MCF 10A (cell line): ENCODE results near the gene CDHR3. TPM values are rescaled to one million over a fixed set of nuclear protein-coding genes. Genes with fewer than 3 reads are reported as not detected.
A peak's percentile ranks its signal among the peaks of the same experiment; 100 is the strongest.

Source experiments
- BruUV-seq: library from RNA; stranded (reverse); fragments of 400-500 nt; replicated peaks from 2 replicates; lab custom pipeline; 2021; lab: Mats Ljungman, UMichigan
- CTCF ChIA-PET: fragments of 300-600 bp; sonication (Branson Sonifier 250); formaldehyde crosslinking; extraction: SDS; loops from one replicate; lab custom pipeline; 2021; ENCODE audit warnings: antibody characterized with exemption, inconsistent platforms; lab: Yijun Ruan, JAX
- POLR2A ChIA-PET: fragments of 300-600, 350-650 bp; sonication (Branson Sonifier 250); formaldehyde crosslinking; extraction: SDS; loops from one replicate; lab custom pipeline; 2020; ENCODE audit warnings: antibody characterized with exemption, inconsistent platforms; lab: Yijun Ruan, JAX
- DNase-seq: peaks from one replicate; pipeline ENCODE4 v3.0.0-alpha.2; 2018; ENCODE audit not compliant: unreplicated experiment
- H3K27ac Mint-ChIP-seq: one replicate; pipeline ENCODE4 v1.8.0; 2022; ENCODE audit warnings: mild to moderate bottlenecking, low read depth, mixed read lengths; ENCODE audit not compliant: unreplicated experiment
- H3K27me3 Mint-ChIP-seq: one replicate; pipeline ENCODE4 v1.8.0; 2022; ENCODE audit warnings: mixed read lengths; ENCODE audit not compliant: insufficient read depth, unreplicated experiment
- H3K36me3 Mint-ChIP-seq: one replicate; pipeline ENCODE4 v1.8.0; 2022; ENCODE audit warnings: mild to moderate bottlenecking, moderate library complexity, mixed read lengths; ENCODE audit not compliant: insufficient read depth, unreplicated experiment
- H3K4me1 Mint-ChIP-seq: one replicate; pipeline ENCODE4 v1.8.0; 2022; ENCODE audit warnings: mixed read lengths; ENCODE audit not compliant: insufficient read depth, unreplicated experiment
- H3K4me3 Mint-ChIP-seq: one replicate; pipeline ENCODE4 v1.8.0; 2022; ENCODE audit warnings: mild to moderate bottlenecking, moderate library complexity, mixed read lengths; ENCODE audit not compliant: unreplicated experiment
- H3K9me3 Mint-ChIP-seq: one replicate; pipeline ENCODE4 v1.8.0; 2022; ENCODE audit warnings: mixed read lengths; ENCODE audit not compliant: unreplicated experiment
- intact Hi-C: fragments of 100-400 bp; cut with micrococcal nuclease; formaldehyde crosslinking; loops from 2 replicates; pipeline ENCODE4 v1.14.1; 2022
- total RNA-seq: library from RNA; stranded (reverse); gene quantifications from 2 replicates; pipeline ENCODE4 v1.2.3, GENCODE V29; 2022
- TF ChIP-seq, protein P1 (sequence below): fragments of 200-600 bp; IDR thresholded peaks from one replicate; pipeline ENCODE4 v1.8.0; 2022; ENCODE audit warnings: antibody characterized with exemption, mild to moderate bottlenecking; ENCODE audit not compliant: unreplicated experiment

Gene CDHR3
- total RNA-seq, 1 experiment from 2014 or later: 0.19 TPM

DNA sequence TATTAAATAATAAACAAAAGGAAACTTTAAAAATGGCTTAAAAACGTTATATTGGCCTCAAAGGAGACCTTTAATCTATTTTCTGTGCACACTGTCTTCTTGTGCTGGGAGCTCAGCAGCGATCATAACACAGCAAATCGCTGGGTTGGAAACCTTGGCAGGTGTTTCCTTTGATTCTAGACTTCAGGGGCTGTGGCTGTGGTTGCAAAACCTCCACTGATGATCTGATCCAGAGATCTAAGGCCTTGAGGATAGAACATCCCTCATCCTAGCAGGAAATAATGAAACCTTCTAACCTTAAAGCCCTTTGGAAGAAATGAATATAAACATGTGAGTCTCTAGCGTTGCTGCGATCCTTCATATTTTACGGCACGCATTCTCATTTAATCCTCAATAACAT lies 29.8 kb downstream of the CDHR3 start:
- TF ChIP-seq, protein P1, sequence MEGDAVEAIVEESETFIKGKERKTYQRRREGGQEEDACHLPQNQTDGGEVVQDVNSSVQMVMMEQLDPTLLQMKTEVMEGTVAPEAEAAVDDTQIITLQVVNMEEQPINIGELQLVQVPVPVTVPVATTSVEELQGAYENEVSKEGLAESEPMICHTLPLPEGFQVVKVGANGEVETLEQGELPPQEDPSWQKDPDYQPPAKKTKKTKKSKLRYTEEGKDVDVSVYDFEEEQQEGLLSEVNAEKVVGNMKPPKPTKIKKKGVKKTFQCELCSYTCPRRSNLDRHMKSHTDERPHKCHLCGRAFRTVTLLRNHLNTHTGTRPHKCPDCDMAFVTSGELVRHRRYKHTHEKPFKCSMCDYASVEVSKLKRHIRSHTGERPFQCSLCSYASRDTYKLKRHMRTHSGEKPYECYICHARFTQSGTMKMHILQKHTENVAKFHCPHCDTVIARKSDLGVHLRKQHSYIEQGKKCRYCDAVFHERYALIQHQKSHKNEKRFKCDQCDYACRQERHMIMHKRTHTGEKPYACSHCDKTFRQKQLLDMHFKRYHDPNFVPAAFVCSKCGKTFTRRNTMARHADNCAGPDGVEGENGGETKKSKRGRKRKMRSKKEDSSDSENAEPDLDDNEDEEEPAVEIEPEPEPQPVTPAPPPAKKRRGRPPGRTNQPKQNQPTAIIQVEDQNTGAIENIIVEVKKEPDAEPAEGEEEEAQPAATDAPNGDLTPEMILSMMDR: no peak
- no peak for DNase-seq
- Mint-ChIP-seq H3K9me3 (no peaks in the 10 kb centered on the region), H3K36me3 (no peaks in the 10 kb centered on the region), H3K4me1 (no peaks in the 10 kb centered on the region), H3K4me3 (no peak overlapping the region), H3K27me3 (peaks cover 50% of the 10 kb centered on the region), H3K27ac (no peak overlapping the region)
- BruUV-seq: no TSS peak
- ChIA-PET POLR2A (interaction anchor here (0.7 kb wide), 1 partner anchor 103 kb away, joined by 3 read pairs; no protein-coding TSS in a partner anchor), CTCF (no interaction called here)
- intact Hi-C loops: no loop called here

DNA sequence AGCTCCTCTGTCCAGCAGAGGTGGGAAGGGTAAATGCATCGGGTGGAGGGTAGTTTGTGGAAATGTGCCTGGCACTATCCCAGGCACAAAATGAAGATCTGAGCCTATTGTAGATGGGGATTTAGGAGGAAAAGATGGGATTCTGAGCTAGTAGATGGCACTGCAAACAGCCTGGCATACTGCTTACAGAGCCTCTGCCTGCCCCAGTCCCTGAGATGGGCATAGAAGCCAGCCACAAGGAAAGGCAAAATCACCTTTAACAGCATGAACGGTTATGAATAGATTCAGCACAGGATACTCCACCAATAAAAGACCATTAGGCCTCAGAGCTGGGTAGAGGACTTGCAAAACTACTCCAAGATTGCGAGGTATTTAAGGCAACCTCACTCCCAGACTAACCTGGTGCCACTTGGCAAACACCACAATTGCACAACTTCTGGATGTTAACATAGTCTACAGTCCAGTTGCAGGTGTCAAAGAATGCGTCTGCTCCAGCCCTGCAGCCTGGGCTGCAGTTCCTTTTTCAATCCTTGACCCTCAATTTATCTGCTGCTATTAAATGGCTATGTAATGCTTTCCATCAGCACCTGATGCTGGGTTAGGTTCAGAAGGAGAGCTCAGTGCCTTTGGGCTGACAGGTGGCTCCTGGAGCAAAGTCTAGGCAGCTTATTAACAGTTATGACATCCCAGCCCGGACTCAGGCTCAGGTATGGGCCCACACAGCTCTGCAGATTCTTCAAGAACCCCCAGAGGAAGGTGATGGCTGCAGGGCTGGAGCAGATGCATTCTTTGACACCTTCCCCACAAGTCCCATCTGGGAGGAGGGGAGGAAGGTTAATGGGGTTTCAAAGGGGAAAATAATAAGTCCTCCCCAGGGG lies 34.0 kb downstream of the CDHR3 start:
- TF ChIP-seq, protein P1: no peak
- Mint-ChIP-seq H3K27me3 (peaks cover 20% of the 10 kb centered on the region), H3K36me3 (no peaks in the 10 kb centered on the region), H3K4me1 (no peaks in the 10 kb centered on the region), H3K4me3 (no peak overlapping the region), H3K9me3 (no peaks in the 10 kb centered on the region), H3K27ac (no peak overlapping the region)
- CTCF ChIA-PET: interaction anchor here (0.6 to 2.0 kb wide), 9 partner anchors 9 to 340 kb away, joined by 3 to 9 read pairs (median 3); no protein-coding TSS in a partner anchor
- intact Hi-C loops: no loop called here
- POLR2A ChIA-PET: no interaction called here
- no TSS peak for BruUV-seq
- DNase-seq: peak; percentile 49

DNA sequence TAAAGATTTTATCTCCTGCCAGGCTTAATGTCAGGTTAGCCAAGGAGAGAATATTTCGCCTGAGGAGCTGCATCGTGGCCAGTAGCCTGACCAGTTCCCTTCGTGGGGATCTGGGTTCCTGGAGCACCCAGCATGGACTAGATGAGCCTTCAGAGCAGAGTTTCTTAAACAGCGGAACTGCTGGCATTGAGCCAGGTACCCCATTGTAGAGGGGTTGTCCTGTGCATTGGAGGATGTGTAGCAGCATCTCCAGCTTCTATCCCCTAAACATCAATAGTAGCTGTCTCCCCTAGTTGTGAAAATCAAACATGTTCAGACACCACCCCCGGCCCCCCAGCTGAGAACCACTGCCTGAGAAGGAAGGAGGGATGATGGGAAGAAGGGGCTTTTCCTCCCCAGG lies 36.2 kb downstream of the CDHR3 start:
- intact Hi-C loops: no loop called here
- Mint-ChIP-seq H3K27ac (no peak overlapping the region), H3K4me1 (no peaks in the 10 kb centered on the region), H3K36me3 (no peaks in the 10 kb centered on the region), H3K4me3 (no peak overlapping the region), H3K9me3 (no peaks in the 10 kb centered on the region), H3K27me3 (peaks cover 16% of the 10 kb centered on the region)
- DNase-seq: no peak
- ChIA-PET CTCF (interaction anchor here (0.6 to 2.0 kb wide), 4 partner anchors 10 to 175 kb away, joined by 4 to 13 read pairs (median 6); no protein-coding TSS in a partner anchor), POLR2A (interaction anchor here (0.5 kb wide), 1 partner anchor 13 kb away, joined by 4 read pairs; no protein-coding TSS in a partner anchor)
- TF ChIP-seq, protein P1: no peak
- no TSS peak for BruUV-seq

DNA sequence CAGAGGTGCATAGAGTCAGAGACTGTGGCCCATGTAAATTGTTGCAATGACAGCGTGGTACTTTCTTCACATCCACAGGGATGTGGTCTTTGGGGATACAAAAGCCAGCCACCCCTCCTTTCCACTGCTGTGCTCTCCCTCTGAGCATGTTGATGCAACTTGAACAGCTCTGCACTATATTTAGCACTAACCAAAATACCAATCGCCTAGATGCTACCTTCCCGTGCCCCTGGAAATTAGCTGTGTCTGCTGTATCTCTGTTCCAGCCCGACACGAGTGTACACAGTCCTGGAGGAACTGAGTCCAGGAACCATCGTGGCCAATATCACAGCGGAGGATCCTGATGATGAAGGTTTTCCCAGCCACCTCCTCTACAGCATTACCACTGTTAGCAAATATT lies 38.1 kb downstream of the CDHR3 start:
- ChIA-PET POLR2A (no interaction called here), CTCF (interaction anchor here (1.0 to 1.1 kb wide), 2 partner anchors 13 to 243 kb away, joined by 3 to 4 read pairs; no protein-coding TSS in a partner anchor)
- no peak overlapping the region for H3K4me3 Mint-ChIP-seq
- TF ChIP-seq, protein P1: no peak
- BruUV-seq: no TSS peak
- peaks cover 7% of the 10 kb centered on the region for H3K9me3 Mint-ChIP-seq
- intact Hi-C loops: no loop called here
- no peaks in the 10 kb centered on the region for H3K4me1 Mint-ChIP-seq
- H3K36me3 Mint-ChIP-seq: no peaks in the 10 kb centered on the region
- DNase-seq: no peak
- H3K27ac Mint-ChIP-seq: no peak overlapping the region
- H3K27me3 Mint-ChIP-seq: no peaks in the 10 kb centered on the region
